Spleen (tissue), 7 donors: Measurements from ENCODE around the gene TMEM229B.

Experiments used
- CTCF ChIP-seq, 11 experiments: fragments of 200-600 bp in 7 of 11; fragments of 450-650 bp in 4 of 11; sonication (generic) in 4 of 11; IDR thresholded peaks in 8 of 11; conservative IDR thresholded peaks in 3 of 11; 1 replicate in 7 of 11; 2 replicates in 4 of 11; pipeline versions ENCODE4 v1.4.0 to v1.8.0; 2016 to 2021; ENCODE audit warnings: antibody characterized with exemption in 11 of 11, inconsistent platforms in 4 of 11, mild to moderate bottlenecking in 1 of 11
- POLR2A ChIP-seq, 3 donors: fragments of 450-650 bp; IDR thresholded peaks; one replicate each; pipeline ENCODE4 v1.5.1; 2017; ENCODE audit warnings: antibody characterized with exemption in 3 of 3, mild to moderate bottlenecking in 1 of 3
- donor health status: DM: no; HTN: no; CAD: no; lungs with moderate emphysema.
- donor health status: DM: no; HTN: no; CAD: no.
- donor health status: DM: no; HTN: no; CAD: no.

GRCh38 chr14:67483579-67484285 is 4.8 kb downstream of the TMEM229B start:
- no peak for TF ChIP-seq POLR2A (IDR thresholded peaks at IDR 0.05)
- TF ChIP-seq CTCF (IDR thresholded peaks at IDR 0.05 in 8 of 11, conservative IDR thresholded peaks at IDR 0.05 in 3 of 11) = no peak
